Neural progenitor cell (in vitro differentiated cells): Measurements from ENCODE around the gene NFE2.

ENCODE experiments used
- CTCF ChIP-seq: fragments of 200-600 bp; sonication (generic); IDR thresholded peaks from 2 replicates; pipeline ENCODE4 v1.5.1; 2017; ENCODE audit warnings: antibody characterized with exemption, mild to moderate bottlenecking
- EZH2 ChIP-seq: fragments of 200-600 bp; sonication (generic); IDR thresholded peaks from 2 replicates; pipeline ENCODE4 v1.6.1; 2017; ENCODE audit warnings: antibody characterized with exemption, mild to moderate bottlenecking, moderate library complexity
- EZH2phosphoT487 ChIP-seq: fragments of 200-600 bp; sonication (generic); IDR thresholded peaks from 2 replicates; pipeline ENCODE4 v1.6.1; 2017; ENCODE audit warnings: antibody characterized with exemption

- TF ChIP-seq CTCF: peak; percentile 72
- no peak for TF ChIP-seq EZH2
- TF ChIP-seq EZH2phosphoT487: no peak
Measured at GRCh38 chr12:54251667-54252284, 49.0 kb downstream of the NFE2 start.
